ENCODE data around the gene AP5Z1. TPM values are rescaled to one million over a fixed set of nuclear protein-coding genes. Genes with fewer than 3 reads are reported as not detected.

AP5Z1 gene
- polyA plus RNA-seq, 4 donors: 35.8 to 116 (median 64.2) TPM

DNA sequence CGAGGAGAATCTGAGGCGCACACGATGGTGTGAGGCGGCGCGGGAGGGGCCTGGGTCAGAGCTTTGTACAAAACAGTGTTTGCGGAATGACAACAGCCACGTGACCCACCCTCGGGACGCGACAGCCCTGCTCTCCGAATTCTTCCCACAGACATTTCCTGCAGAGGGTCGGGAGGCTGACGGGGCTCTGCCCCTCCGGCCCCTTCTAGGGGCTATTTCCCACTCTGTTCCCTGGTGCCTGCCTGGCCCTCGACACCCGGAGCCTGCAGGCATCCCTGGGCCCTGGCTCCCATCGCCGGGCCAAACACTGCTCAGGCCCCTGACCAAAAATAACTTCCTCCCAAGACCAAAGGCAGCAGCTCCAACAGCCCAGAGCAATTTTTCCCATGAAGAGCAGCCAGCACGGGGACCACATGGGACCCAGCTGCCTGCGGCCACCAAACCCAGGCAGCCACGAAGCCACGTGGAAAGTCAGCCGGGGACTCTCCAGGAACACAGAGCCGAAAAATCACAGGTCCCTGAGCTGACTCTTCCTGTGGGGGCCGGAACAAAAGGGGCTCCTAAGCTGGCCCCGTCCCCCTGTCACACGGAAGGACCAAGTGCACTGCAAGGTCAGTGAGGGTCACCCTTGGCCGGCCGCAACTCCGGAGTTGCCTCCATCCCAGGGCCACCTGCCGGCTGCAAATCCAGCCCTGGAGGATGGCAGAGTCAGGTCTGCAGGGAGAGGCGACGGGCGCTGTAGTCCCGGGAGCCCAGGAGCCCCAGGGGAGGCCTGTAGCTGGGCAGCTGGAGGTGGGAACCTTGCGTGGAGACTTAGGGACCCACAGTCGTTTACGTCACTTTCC, 44.4 kb downstream of the AP5Z1 start:
- FAIRE-seq (no peak), DNase-seq (no peak)
- no peak overlapping the region for H3K27ac ChIP-seq (ENCODE audit: low read depth in 1 of 3, low read length in 2 of 3)
- no peaks in the 10 kb centered on the region for H3K9me3 ChIP-seq (ENCODE audit: control insufficient read depth in 2 of 2, insufficient read depth in 1 of 2, low read depth in 1 of 2, low read length in 1 of 2)
- H3K4me1 ChIP-seq (ENCODE audit: control insufficient read depth in 3 of 3, insufficient read depth in 2 of 3, low read depth in 1 of 3, low read length in 2 of 3): no peaks in the 10 kb centered on the region
- H3K4me3 ChIP-seq (ENCODE audit: low read depth in 1 of 3, low read length in 3 of 3): no peak overlapping the region
- 71 to 77% (median 75%) methylated on average over 38 to 39 of the region's 39 CpGs for WGBS, 3 donors
- no peaks in the 10 kb centered on the region for H3K27me3 ChIP-seq (ENCODE audit: control insufficient read depth in 3 of 3, insufficient read depth in 3 of 3, low read length in 3 of 3)
- no peaks in the 10 kb centered on the region for H3K36me3 ChIP-seq (ENCODE audit: control insufficient read depth in 3 of 3, insufficient read depth in 2 of 3, low read depth in 1 of 3, low read length in 3 of 3)

DNA sequence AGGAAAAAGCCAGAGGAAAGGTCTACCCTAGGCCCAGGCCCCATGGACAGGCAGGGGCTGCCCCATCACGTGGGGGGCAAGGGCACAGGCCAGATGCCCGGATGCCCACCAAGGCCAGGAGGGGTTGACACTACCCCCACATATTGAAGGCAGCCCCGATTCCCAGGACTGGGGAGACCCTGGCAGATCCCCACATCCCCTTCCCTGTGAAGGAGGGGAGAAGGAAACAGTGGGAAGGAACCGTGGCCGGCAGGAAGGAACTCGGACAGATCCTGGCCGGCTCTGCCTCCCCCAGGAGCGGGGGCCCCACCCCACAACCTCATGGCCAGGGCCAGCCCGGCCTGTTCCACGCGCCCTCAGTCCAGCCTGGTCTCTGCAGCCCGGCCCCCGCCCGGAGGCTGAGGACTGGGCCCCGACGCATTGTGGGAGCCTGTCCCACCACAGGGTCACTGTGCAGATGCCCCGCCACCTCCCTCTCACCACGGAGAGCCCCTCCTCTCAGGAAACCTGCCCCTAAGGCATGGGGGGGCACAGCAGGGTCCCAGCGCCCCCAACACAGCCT, 45.1 kb downstream of the AP5Z1 start:
- Histone ChIP-seq H3K27me3 (ENCODE audit: control insufficient read depth in 3 of 3, insufficient read depth in 3 of 3, low read length in 3 of 3) (no peaks in the 10 kb centered on the region), H3K9me3 (ENCODE audit: control insufficient read depth in 2 of 2, insufficient read depth in 1 of 2, low read depth in 1 of 2, low read length in 1 of 2) (no peaks in the 10 kb centered on the region), H3K4me3 (ENCODE audit: low read depth in 1 of 3, low read length in 3 of 3) (no peak overlapping the region), H3K36me3 (ENCODE audit: control insufficient read depth in 3 of 3, insufficient read depth in 2 of 3, low read depth in 1 of 3, low read length in 3 of 3) (no peaks in the 10 kb centered on the region), H3K27ac (ENCODE audit: low read depth in 1 of 3, low read length in 2 of 3) (no peak overlapping the region), H3K4me1 (ENCODE audit: control insufficient read depth in 3 of 3, insufficient read depth in 2 of 3, low read depth in 1 of 3, low read length in 2 of 3) (no peaks in the 10 kb centered on the region)
- 71 to 79% (median 76%) methylated on average over 13 to 19 of the region's 19 CpGs for WGBS, 3 donors
- no peak for FAIRE-seq
- DNase-seq: no peak

DNA sequence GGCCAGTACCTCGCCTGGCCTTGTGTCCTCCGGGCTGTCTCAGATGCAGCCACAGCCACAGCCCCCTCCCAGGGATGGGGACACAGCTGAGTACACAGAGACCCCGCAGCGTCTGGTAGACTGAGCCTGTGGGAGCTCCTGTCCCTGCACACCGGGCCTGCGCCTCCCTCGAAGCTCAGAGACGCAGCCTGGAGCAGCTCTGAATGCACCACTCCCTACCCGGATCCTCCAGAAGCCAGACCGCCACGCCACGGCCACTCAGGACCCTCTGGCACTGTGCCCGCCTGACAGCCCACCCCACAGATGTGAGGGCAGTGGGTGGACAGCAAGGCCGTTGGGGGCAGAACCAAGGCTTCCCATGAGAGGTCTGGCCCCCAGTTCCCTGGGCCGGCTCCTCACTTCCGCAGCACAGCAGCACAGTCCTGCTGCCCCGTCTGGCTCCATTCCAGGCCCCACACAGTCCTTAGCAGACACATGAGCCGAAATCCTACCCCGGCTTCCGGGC, 45.6 kb downstream of the AP5Z1 start:
- FAIRE-seq: no peak
- Histone ChIP-seq H3K27ac (ENCODE audit: low read depth in 1 of 3, low read length in 2 of 3) (no peak overlapping the region), H3K36me3 (ENCODE audit: control insufficient read depth in 3 of 3, insufficient read depth in 2 of 3, low read depth in 1 of 3, low read length in 3 of 3) (no peaks in the 10 kb centered on the region), H3K9me3 (ENCODE audit: control insufficient read depth in 2 of 2, insufficient read depth in 1 of 2, low read depth in 1 of 2, low read length in 1 of 2) (no peaks in the 10 kb centered on the region), H3K27me3 (ENCODE audit: control insufficient read depth in 3 of 3, insufficient read depth in 3 of 3, low read length in 3 of 3) (no peaks in the 10 kb centered on the region), H3K4me3 (ENCODE audit: low read depth in 1 of 3, low read length in 3 of 3) (no peak overlapping the region), H3K4me1 (ENCODE audit: control insufficient read depth in 3 of 3, insufficient read depth in 2 of 3, low read depth in 1 of 3, low read length in 2 of 3) (no peaks in the 10 kb centered on the region)
- no peak for DNase-seq
- 78 to 88% (median 86%) methylated on average over 20 of the region's 20 CpGs for WGBS, 3 donors

DNA sequence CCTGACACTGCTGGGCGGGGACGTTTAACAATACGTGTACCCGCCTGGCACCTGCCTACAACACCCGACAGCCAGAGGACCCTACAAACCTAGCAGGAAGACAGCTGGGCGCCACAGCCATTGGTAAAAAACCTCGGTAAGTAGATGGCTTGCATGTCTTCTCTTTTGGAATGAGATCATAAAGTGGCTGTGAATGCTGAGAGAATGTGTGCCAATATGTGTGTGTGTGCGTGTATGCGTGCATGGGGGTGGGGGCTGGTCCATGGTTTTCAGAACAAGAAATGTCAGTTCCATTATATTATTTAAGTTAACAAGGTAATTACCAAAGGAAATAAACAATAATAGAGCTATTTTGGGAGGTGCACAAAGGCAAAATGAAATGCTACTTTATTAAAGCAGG, 47.3 kb downstream of the AP5Z1 start:
- DNase-seq (no peak), FAIRE-seq (no peak)
- no peak overlapping the region for H3K4me3 ChIP-seq (ENCODE audit: low read depth in 1 of 3, low read length in 3 of 3)
- H3K27ac ChIP-seq (ENCODE audit: low read depth in 1 of 3, low read length in 2 of 3): no peak overlapping the region
- WGBS, 3 donors: 64 to 83% (median 67%) methylated on average over 9 of the region's 9 CpGs
- H3K9me3 ChIP-seq (ENCODE audit: control insufficient read depth in 2 of 2, insufficient read depth in 1 of 2, low read depth in 1 of 2, low read length in 1 of 2): no peaks in the 10 kb centered on the region
- H3K27me3 ChIP-seq (ENCODE audit: control insufficient read depth in 3 of 3, insufficient read depth in 3 of 3, low read length in 3 of 3): no peaks in the 10 kb centered on the region
- H3K4me1 ChIP-seq (ENCODE audit: control insufficient read depth in 3 of 3, insufficient read depth in 2 of 3, low read depth in 1 of 3, low read length in 2 of 3): no peaks in the 10 kb centered on the region
- H3K36me3 ChIP-seq (ENCODE audit: control insufficient read depth in 3 of 3, insufficient read depth in 2 of 3, low read depth in 1 of 3, low read length in 3 of 3): no peaks in the 10 kb centered on the region

DNA sequence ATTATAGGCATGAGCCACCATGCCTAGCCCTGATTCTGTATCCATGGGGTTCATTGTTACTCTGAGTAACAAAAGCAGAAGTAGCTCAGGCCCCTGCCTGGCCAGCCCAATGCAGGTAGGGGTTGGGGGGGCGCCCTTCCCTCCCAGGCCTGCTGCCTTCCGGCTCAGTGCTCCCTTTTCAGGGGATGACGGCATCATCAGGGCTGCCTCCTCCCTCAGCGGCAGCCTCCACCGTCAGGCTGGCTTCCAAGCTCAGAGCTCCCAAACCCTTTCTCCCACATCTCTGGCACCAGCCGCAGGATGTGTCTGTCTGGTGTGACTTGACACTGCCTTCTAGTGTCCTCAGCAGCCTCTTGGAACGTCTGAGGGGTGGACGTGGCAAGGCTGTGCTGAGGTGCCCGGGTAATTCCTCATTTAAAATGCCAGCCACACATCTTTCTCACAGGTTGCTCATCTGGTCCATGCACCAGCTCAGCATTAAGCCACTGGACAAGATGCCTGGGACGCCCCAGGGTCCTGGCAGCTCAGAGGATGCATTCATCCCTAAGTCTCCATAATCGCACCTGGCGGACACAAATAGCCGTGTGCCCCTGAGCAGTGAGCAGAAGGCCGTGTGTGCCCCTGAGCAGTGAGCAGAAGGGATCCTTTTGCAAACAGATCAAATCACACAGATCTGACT, 48.2 kb downstream of the AP5Z1 start:
- Histone ChIP-seq H3K27me3 (ENCODE audit: control insufficient read depth in 3 of 3, insufficient read depth in 3 of 3, low read length in 3 of 3) (no peaks in the 10 kb centered on the region), H3K27ac (ENCODE audit: low read depth in 1 of 3, low read length in 2 of 3) (no peak overlapping the region), H3K9me3 (ENCODE audit: control insufficient read depth in 2 of 2, insufficient read depth in 1 of 2, low read depth in 1 of 2, low read length in 1 of 2) (no peaks in the 10 kb centered on the region), H3K36me3 (ENCODE audit: control insufficient read depth in 3 of 3, insufficient read depth in 2 of 3, low read depth in 1 of 3, low read length in 3 of 3) (no peaks in the 10 kb centered on the region), H3K4me1 (ENCODE audit: control insufficient read depth in 3 of 3, insufficient read depth in 2 of 3, low read depth in 1 of 3, low read length in 2 of 3) (no peaks in the 10 kb centered on the region), H3K4me3 (ENCODE audit: low read depth in 1 of 3, low read length in 3 of 3) (no peak overlapping the region)
- FAIRE-seq: no peak
- no peak for DNase-seq
- 60 to 71% (median 64%) methylated on average over 14 of the region's 14 CpGs for WGBS, 3 donors

DNA sequence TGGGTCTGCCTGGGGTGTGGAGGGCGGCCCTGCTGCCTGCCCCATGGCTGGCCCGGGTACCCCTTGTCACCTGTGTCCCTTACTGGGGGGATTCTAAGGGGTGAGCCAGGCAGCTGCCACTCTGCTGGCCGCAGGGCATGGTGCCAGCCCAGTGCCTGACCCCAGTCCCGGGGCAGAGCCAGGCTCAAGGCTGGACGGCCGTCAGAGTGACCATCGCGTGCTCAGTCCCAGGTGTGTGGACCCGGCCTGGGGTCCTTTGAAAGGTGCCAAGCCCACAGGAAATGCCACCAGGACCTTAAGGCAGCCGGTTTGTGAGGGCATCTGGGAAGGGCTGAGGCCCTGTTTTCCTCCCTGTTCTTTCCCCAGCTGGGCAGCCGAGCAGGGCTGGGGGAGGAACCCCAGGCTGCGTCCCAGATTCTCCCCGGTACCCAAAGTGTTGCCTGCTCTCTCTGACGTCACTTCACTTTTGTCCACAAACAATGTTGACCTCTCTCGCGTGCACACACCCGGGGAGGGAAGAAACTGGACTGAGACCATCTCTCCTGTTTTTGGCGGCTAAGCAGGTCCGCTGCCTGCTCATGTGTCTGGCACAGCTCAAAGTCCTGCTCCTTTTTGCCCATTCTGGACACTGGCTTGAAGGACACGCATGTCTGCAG, 48.8 kb downstream of the AP5Z1 start:
- 69 to 83% (median 81%) methylated on average over 17 to 20 of the region's 20 CpGs for WGBS, 3 donors
- H3K9me3 ChIP-seq (ENCODE audit: control insufficient read depth in 2 of 2, insufficient read depth in 1 of 2, low read depth in 1 of 2, low read length in 1 of 2): no peaks in the 10 kb centered on the region
- H3K4me3 ChIP-seq (ENCODE audit: low read depth in 1 of 3, low read length in 3 of 3): no peak overlapping the region
- no peak for DNase-seq
- no peak for FAIRE-seq
- no peaks in the 10 kb centered on the region for H3K27me3 ChIP-seq (ENCODE audit: control insufficient read depth in 3 of 3, insufficient read depth in 3 of 3, low read length in 3 of 3)
- no peaks in the 10 kb centered on the region for H3K4me1 ChIP-seq (ENCODE audit: control insufficient read depth in 3 of 3, insufficient read depth in 2 of 3, low read depth in 1 of 3, low read length in 2 of 3)
- H3K27ac ChIP-seq (ENCODE audit: low read depth in 1 of 3, low read length in 2 of 3): no peak overlapping the region
- H3K36me3 ChIP-seq (ENCODE audit: control insufficient read depth in 3 of 3, insufficient read depth in 2 of 3, low read depth in 1 of 3, low read length in 3 of 3): no peaks in the 10 kb centered on the region

DNA sequence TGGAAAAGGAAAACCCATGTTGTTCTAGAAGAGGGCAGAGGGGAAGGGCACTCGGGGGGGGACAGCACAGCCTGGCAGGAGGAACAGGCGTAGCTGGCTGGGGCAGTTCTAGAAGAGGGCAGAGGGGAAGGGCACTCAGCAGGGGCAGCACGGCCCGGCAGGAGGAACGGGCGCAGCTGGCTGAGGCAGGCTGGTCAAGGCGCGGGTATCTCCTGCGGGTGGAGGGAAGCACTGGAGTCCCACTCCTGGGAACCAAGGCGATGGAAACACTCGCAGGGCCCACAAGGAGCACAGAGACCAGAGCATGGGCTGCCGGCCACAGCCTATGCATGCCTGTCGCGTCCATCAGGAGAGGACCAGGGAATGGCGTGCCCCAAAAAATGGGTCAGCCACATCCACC, 49.7 kb downstream of the AP5Z1 start:
- H3K27ac ChIP-seq (ENCODE audit: low read depth in 1 of 3, low read length in 2 of 3): no peak overlapping the region
- no peaks in the 10 kb centered on the region for H3K27me3 ChIP-seq (ENCODE audit: control insufficient read depth in 3 of 3, insufficient read depth in 3 of 3, low read length in 3 of 3)
- DNase-seq (no peak), FAIRE-seq (no peak)
- WGBS, 3 donors: 87 to 92% (median 87%) methylated on average over 15 of the region's 15 CpGs
- H3K36me3 ChIP-seq (ENCODE audit: control insufficient read depth in 3 of 3, insufficient read depth in 2 of 3, low read depth in 1 of 3, low read length in 3 of 3): no peaks in the 10 kb centered on the region
- H3K4me1 ChIP-seq (ENCODE audit: control insufficient read depth in 3 of 3, insufficient read depth in 2 of 3, low read depth in 1 of 3, low read length in 2 of 3): no peaks in the 10 kb centered on the region
- no peaks in the 10 kb centered on the region for H3K9me3 ChIP-seq (ENCODE audit: control insufficient read depth in 2 of 2, insufficient read depth in 1 of 2, low read depth in 1 of 2, low read length in 1 of 2)
- H3K4me3 ChIP-seq (ENCODE audit: low read depth in 1 of 3, low read length in 3 of 3): no peak overlapping the region

DNA sequence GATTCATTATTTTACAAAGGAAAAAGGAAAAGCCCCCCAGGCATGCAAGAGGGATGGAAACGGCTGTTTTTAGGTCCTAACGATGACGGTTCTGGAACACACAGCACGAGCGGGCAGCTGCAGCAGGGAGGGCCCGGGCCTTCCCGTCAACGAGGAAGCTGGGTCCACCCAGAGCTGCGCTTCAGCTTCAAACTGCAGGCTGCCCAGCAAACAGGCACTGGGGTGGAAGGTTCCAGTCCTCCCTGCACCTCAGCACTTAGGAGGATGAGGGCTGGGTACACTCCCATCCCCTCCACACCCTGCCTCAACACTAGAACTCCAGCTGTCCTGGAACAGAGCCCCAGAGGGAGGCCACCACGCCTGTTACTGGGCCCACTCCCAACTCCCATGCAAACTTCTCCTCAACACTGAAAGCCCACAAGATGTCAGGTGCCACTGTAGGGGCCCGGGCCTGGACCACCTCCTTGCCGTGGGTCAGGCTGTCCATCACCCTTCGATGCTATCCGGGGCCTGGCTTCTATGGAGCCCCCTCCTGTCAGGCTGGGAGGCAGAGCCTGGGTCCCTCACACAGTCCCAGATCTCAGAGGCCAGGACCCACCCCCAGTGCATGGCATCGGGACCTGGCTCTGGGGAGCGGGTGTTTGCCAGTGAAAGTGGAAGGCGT, 53.4 kb downstream of the AP5Z1 start:
- Histone ChIP-seq H3K36me3 (ENCODE audit: control insufficient read depth in 3 of 3, insufficient read depth in 2 of 3, low read depth in 1 of 3, low read length in 3 of 3) (no peaks in the 10 kb centered on the region), H3K27me3 (ENCODE audit: control insufficient read depth in 3 of 3, insufficient read depth in 3 of 3, low read length in 3 of 3) (no peaks in the 10 kb centered on the region), H3K4me3 (ENCODE audit: low read depth in 1 of 3, low read length in 3 of 3) (no peak overlapping the region), H3K27ac (ENCODE audit: low read depth in 1 of 3, low read length in 2 of 3) (no peak overlapping the region), H3K4me1 (ENCODE audit: control insufficient read depth in 3 of 3, insufficient read depth in 2 of 3, low read depth in 1 of 3, low read length in 2 of 3) (no peaks in the 10 kb centered on the region), H3K9me3 (ENCODE audit: control insufficient read depth in 2 of 2, insufficient read depth in 1 of 2, low read depth in 1 of 2, low read length in 1 of 2) (no peaks in the 10 kb centered on the region)
- 82 to 86% (median 85%) methylated on average over 17 of the region's 17 CpGs for WGBS, 3 donors
- DNase-seq: no peak
- FAIRE-seq: no peak
